HepG2 (cell line): ENCODE data around the gene WDR18. TPM values are rescaled to one million over a fixed set of nuclear protein-coding genes. Genes with fewer than 3 reads are reported as not detected.
"Not testable (repeated sequence)": the region's sequence is repeated elsewhere in the genome, so short reads cannot be mapped to it uniquely, and the experiment has no call there.

ENCODE experiments used
- ATAC-seq: fragments of 200-7000 bp; cut with Tn5 transposase; 3 replicates; pipeline ENCODE4 v1.9.1; 2020; ENCODE audit warnings: mild to moderate bottlenecking, moderate library complexity
- BruUV-seq: library from RNA; stranded (reverse); fragments of 400-500 nt; replicated peaks from 2 replicates; lab custom pipeline; 2021; lab: Mats Ljungman, UMichigan
- CTCF ChIA-PET: fragments of 300-600 bp; formaldehyde crosslinking; extraction: SDS; loops from one replicate; lab custom pipeline; 2021; ENCODE audit warnings: low total read pairs, inconsistent platforms, low intra/inter-chr PET ratio; lab: Yijun Ruan, JAX
- POLR2A ChIA-PET: fragments of 350-600 bp; sonication (Branson Sonifier 250); formaldehyde crosslinking; loops from one replicate; lab custom pipeline; 2020; ENCODE audit warnings: antibody characterized with exemption, inconsistent platforms; lab: Yijun Ruan, JAX
- DNase-seq: peaks from one replicate; pipeline ENCODE4 v3.0.0-alpha.2; 2015; ENCODE audit warnings: low spot score
- FAIRE-seq: peaks from 3 replicates; lab custom pipeline; 2011; peaks lifted over from hg19 to GRCh38; lab: Jason Lieb, UNC
- H2AFZ ChIP-seq: one replicate; pipeline ENCODE4 v1.6.1; 2011; ENCODE audit warnings: low read length, inconsistent platforms
- H3K27ac ChIP-seq: fragments of 300-600 bp; 3 replicates; pipeline ENCODE4 v1.8.0; 2011; ENCODE audit warnings: mixed run types, mild to moderate bottlenecking, mixed read lengths, low read length, inconsistent platforms; ENCODE audit not compliant: insufficient read depth; ENCODE audit errors: extremely low read length
- H3K27me3 ChIP-seq, 2 experiments: fragments of 200-600 bp in 1 of 2; 2 replicates in 1 of 2; 3 replicates in 1 of 2; pipeline versions ENCODE4 v1.6.0 to v1.8.0; 2011; ENCODE audit warnings: low read length in 2 of 2, mild to moderate bottlenecking in 2 of 2, moderate library complexity in 2 of 2, inconsistent platforms in 1 of 2; ENCODE audit not compliant: insufficient read depth in 2 of 2, control insufficient read depth in 1 of 2
- H3K36me3 ChIP-seq, 2 experiments: fragments of 200-600 bp in 1 of 2; replicated peaks in 1 of 2; 2 replicates in 1 of 2; 3 replicates in 1 of 2; pipeline versions ENCODE4 v1.5.1 to v1.8.0; 2011; ENCODE audit warnings: low read length in 2 of 2, inconsistent platforms in 1 of 2; ENCODE audit not compliant: insufficient read depth in 2 of 2, control insufficient read depth in 1 of 2
- H3K4me1 ChIP-seq: 2 replicates; pipeline ENCODE4 v1.5.1; 2012; ENCODE audit warnings: low read length, inconsistent platforms; ENCODE audit not compliant: insufficient read depth
- H3K4me2 ChIP-seq: 2 replicates; pipeline ENCODE4 v1.6.0; 2011; ENCODE audit warnings: low read depth, low read length, inconsistent platforms
- H3K4me3 ChIP-seq, 3 experiments: fragments of 200-600 bp in 1 of 3; sonication (generic), shearing (Covaris generic) in 1 of 3; replicated peaks in 1 of 3; 2 replicates each; pipeline ENCODE4 v1.5.1; 2011 to 2016; ENCODE audit warnings: low read length in 3 of 3, inconsistent platforms in 2 of 3, low read depth in 2 of 3, mild to moderate bottlenecking in 2 of 3, control low read depth in 1 of 3, mixed read lengths in 1 of 3; ENCODE audit not compliant: insufficient read depth in 1 of 3
- H3K79me2 ChIP-seq: one replicate; pipeline ENCODE4 v1.6.1; 2011; ENCODE audit warnings: low read length, inconsistent platforms; ENCODE audit not compliant: insufficient read depth
- H3K9ac ChIP-seq: 2 replicates; pipeline ENCODE4 v1.6.0; 2011; ENCODE audit warnings: mild to moderate bottlenecking, low read depth, low read length, inconsistent platforms; ENCODE audit not compliant: insufficient read depth
- H3K9me3 ChIP-seq: 2 replicates; pipeline ENCODE4 v1.5.1; 2012; ENCODE audit warnings: mild to moderate bottlenecking, low read length
- H4K20me1 ChIP-seq: 2 replicates; pipeline ENCODE4 v1.6.0; 2011; ENCODE audit warnings: inconsistent platforms, mild to moderate bottlenecking, low read length, moderate library complexity; ENCODE audit not compliant: insufficient read depth
- CEBPB ChIP-seq: IDR thresholded peaks from 2 replicates; pipeline ENCODE4 v1.6.1; 2011; ENCODE audit warnings: low read depth, low read length, improper control_type of control experiment, borderline replicate concordance
- CENPX ChIP-seq: sonication (generic); formaldehyde crosslinking; IDR thresholded peaks from 2 replicates; pipeline ENCODE4 v1.9.0; 2021; ENCODE audit warnings: mild to moderate bottlenecking, missing genetic modification reagents, moderate library complexity
- HNRNPL ChIP-seq: fragments of 200-400 bp; formaldehyde crosslinking; IDR thresholded peaks from 2 replicates; pipeline ENCODE4 v1.6.1; 2017; ENCODE audit warnings: mild to moderate bottlenecking, low read depth, low read length
- PRDM4 ChIP-seq: sonication (generic); formaldehyde crosslinking; IDR thresholded peaks from 2 replicates; pipeline ENCODE4 v1.9.0; 2021; ENCODE audit warnings: missing genetic modification reagents, borderline replicate concordance
- RCOR2 ChIP-seq: IDR thresholded peaks from 2 replicates; pipeline ENCODE4 v1.6.1; 2016; ENCODE audit warnings: missing biosample characterization, missing genetic modification reagents
- RNF219 ChIP-seq: sonication (generic); formaldehyde crosslinking; IDR thresholded peaks from 2 replicates; pipeline ENCODE4 v1.5.0; 2020; ENCODE audit warnings: mild to moderate bottlenecking, missing genetic modification reagents
- ZBTB38 ChIP-seq: sonication (generic); formaldehyde crosslinking; IDR thresholded peaks from 2 replicates; pipeline ENCODE4 v1.5.1; 2020; ENCODE audit warnings: mild to moderate bottlenecking, missing genetic modification reagents
- ZBTB4 ChIP-seq: sonication (generic); formaldehyde crosslinking; IDR thresholded peaks from 2 replicates; pipeline ENCODE4 v1.4.0; 2020; ENCODE audit warnings: missing genetic modification reagents, mild to moderate bottlenecking, borderline replicate concordance
- ZFP90 ChIP-seq: sonication (generic); formaldehyde crosslinking; IDR thresholded peaks from 2 replicates; pipeline ENCODE4 v1.8.0; 2022; ENCODE audit warnings: missing genetic modification reagents, mild to moderate bottlenecking, inconsistent platforms, borderline replicate concordance
- ZNF121 ChIP-seq: sonication (generic); formaldehyde crosslinking; IDR thresholded peaks from 2 replicates; pipeline ENCODE4 v1.5.0; 2020; ENCODE audit warnings: mild to moderate bottlenecking, missing genetic modification reagents
- WGBS: methylation state at CpG from one replicate; pipeline ENCODE4 v1.1.6; 2017; ENCODE audit warnings: low lambda C conversion rate; 5-methylcytosine and 5-hydroxymethylcytosine counted together
- in situ Hi-C: cut with HindIII; loops from 2 replicates; pipeline ENCODE4 v1.10.0; 2017; ENCODE audit warnings: low pct_unique_long_range_greater_than_20kb; ENCODE audit not compliant: extremely low pct_ligation_motif_present
- intact Hi-C: fragments of 100-400 bp; cut with micrococcal nuclease; formaldehyde crosslinking; loops from one replicate; pipeline ENCODE4 v1.10.0; 2022; ENCODE audit not compliant: unreplicated experiment
- polyA plus RNA-seq, 8 experiments: library from polyadenylated mRNA; depleted of rRNA in 3 of 8; stranded (reverse) in 7 of 8; unstranded in 1 of 8; fragments of >200 nt; fragmentation: Illumina TruSeq in 4 of 8; extraction: Trizol in 4 of 8; gene quantifications; 2 replicates each; pipeline versions ENCODE4 v1.2.1 to v1.2.3, GENCODE V29; 2011 to 2016; ENCODE audit warnings: low read depth in 4 of 8, missing spikeins in 1 of 8, mixed read lengths in 1 of 8; ENCODE audit not compliant: insufficient read depth in 1 of 8
- total RNA-seq, 5 experiments: library from RNA; depleted of rRNA; stranded (reverse); fragments of >200 nt; fragmentation: Illumina TruSeq; extraction: Trizol; gene quantifications; 2 replicates each; pipeline ENCODE4 v1.2.3, GENCODE V29; 2016; ENCODE audit warnings: low read depth in 1 of 5

WDR18 gene
- total and polyA plus RNA-seq, 2 of the 13 experiments (the other 11 are each of a cell fraction or from before 2014, with no cell fraction given), result 36.4 to 47.6 TPM

- TF ChIP-seq ZBTB38 (CRISPR knock-in tag) (0 out of 2 replicates have a peak, but pooled peaks have one; percentile 46), RNF219 (CRISPR knock-in tag) (no peak), CENPX (no peak), HNRNPL (no peak), PRDM4 (CRISPR knock-in tag) (peak; percentile 99)
Measured at GRCh38 chr19:956766-957440, 27.2 kb upstream of the WDR18 start (continued).

- CTCF ChIA-PET, H3K9me3 ChIP-seq, H3K4me3 ChIP-seq, H3K27me3 ChIP-seq, H3K9ac ChIP-seq, H4K20me1 ChIP-seq, intact Hi-C loops, BruUV-seq, H3K4me2 ChIP-seq, FAIRE-seq, ATAC-seq, DNase-seq, in situ Hi-C loops, H2AFZ ChIP-seq: not testable (repeated sequence)
- peaks cover 10 to 26% of the 10 kb centered on the region in 2 experiments; a peak in 4 of 5 replicates for H3K36me3 ChIP-seq
- POLR2A ChIA-PET, result interaction anchor here (1.6 kb wide), 1 partner anchor 25 kb away, joined by 5 read pairs; no protein-coding TSS in a partner anchor
- peak overlapping the region; percentile 47 for H3K27ac ChIP-seq
- 89% methylated on average over 9 of the region's 9 CpGs for WGBS
- H3K79me2 ChIP-seq, result peaks cover 71% of the 10 kb centered on the region
- H3K4me1 ChIP-seq, result peaks cover 92% of the 10 kb centered on the region
- TF ChIP-seq ZNF121 (CRISPR knock-in tag) (peak; percentile 98), CEBPB (0 out of 2 replicates have a peak, but pooled peaks have one; percentile 4), ZFP90 (CRISPR knock-in tag) (peak; percentile 98), PRDM4 (CRISPR knock-in tag) (0 out of 2 replicates have a peak, but pooled peaks have one; percentile 40), ZBTB4 (peak; percentile 16; the same call in 1 of the 2 replicates), RCOR2 (0 out of 2 replicates have a peak, but pooled peaks have one; percentile 24)
Measured at GRCh38 chr19:957578-957977, 26.6 kb upstream of the WDR18 start.
